Measurements from ENCODE around the gene MEX3D. TPM values are rescaled to one million over a fixed set of nuclear protein-coding genes. Genes with fewer than 3 reads are reported as not detected.

The MEX3D gene
- total RNA-seq, 1 donor from 2014 or later: 25.3 TPM

DNA sequence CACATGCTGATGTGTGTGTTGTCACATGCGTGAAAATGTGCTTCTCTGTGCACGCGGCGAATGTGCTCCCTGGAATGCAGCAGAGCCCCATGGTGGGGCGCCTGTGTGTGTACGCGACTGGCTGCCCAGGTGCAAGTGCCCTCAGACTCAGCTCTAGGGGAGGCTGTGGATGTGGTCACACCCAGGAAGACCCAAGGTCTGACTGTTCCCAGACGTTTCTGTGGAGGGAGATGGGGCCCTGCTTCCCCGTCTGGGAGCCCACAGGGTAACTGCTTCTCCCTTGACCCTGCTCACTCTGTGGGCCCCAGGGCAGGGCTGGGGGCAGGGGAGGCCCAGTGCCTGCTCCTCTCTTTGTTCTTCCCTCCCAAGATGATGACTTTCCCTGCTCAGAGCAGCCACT is 45.0 kb upstream of the MEX3D start:
- TF ChIP-seq, protein P1, sequence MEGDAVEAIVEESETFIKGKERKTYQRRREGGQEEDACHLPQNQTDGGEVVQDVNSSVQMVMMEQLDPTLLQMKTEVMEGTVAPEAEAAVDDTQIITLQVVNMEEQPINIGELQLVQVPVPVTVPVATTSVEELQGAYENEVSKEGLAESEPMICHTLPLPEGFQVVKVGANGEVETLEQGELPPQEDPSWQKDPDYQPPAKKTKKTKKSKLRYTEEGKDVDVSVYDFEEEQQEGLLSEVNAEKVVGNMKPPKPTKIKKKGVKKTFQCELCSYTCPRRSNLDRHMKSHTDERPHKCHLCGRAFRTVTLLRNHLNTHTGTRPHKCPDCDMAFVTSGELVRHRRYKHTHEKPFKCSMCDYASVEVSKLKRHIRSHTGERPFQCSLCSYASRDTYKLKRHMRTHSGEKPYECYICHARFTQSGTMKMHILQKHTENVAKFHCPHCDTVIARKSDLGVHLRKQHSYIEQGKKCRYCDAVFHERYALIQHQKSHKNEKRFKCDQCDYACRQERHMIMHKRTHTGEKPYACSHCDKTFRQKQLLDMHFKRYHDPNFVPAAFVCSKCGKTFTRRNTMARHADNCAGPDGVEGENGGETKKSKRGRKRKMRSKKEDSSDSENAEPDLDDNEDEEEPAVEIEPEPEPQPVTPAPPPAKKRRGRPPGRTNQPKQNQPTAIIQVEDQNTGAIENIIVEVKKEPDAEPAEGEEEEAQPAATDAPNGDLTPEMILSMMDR (IDR thresholded peaks at IDR 0.05): no peak
- Histone ChIP-seq H3K27ac (no peak overlapping the region), H3K27me3 (no peaks in the 10 kb centered on the region), H3K36me3 (peaks cover 29% of the 10 kb centered on the region), H3K4me1 (no peaks in the 10 kb centered on the region), H3K9me3 (no peaks in the 10 kb centered on the region), H3K4me3 (no peak overlapping the region)
- no peak for ATAC-seq
- DNase-seq: no peak
- intact Hi-C loops (cut with DNase I): no loop called here

DNA sequence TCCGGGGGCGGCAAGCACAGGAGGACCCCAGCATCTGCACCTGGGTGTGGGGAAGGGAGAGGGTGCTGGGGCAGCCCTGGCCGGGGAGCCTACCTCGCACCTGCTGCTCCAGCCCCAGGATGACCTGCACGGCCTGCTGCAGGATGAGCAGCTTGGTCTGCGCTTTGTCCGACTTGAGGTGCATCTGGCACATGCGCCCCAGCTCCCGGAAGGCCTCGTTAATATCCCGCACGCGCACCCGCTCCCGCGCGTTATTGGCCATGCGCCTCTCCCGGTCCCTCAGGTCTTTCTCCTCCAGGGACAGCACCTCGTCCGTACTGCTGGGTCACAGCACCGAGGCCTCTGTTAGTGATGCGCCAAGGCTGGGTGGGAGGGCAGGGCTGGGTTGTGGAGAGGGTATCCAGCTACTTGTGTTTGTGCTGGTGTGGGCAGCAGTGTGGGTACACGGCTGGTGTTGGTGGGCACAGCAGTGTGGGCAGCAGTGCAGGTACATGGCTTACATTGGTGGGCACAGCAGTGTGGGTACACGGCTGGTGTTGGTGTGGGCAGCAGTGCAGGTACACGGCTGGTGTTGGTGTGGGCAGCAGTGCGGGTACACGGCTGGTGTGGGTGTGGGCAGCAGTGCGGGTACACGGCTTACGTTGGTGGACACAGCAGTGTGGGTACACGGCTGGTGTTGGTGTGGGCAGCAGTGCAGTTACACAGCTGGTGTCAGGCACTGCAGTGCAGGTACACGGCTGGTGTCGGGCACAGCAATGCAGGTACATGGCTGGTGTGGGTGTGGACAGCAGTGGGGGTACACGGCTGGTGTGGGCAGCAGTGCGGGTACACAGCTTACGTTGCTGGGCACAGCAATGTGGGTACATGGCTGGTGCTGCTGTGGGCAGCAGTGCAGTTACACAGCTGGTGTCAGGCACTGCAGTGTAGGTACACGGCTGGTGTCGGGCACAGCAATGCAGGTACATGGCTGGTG is 44.3 kb upstream of the MEX3D start:
- no peak overlapping the region for H3K27ac ChIP-seq
- ATAC-seq (no peak), DNase-seq (no peak)
- no peak overlapping the region for H3K4me3 ChIP-seq
- H3K4me1 ChIP-seq: no peaks in the 10 kb centered on the region
- H3K36me3 ChIP-seq: peaks cover 24% of the 10 kb centered on the region
- TF ChIP-seq, protein P1 (IDR thresholded peaks at IDR 0.05): no peak
- no peaks in the 10 kb centered on the region for H3K9me3 ChIP-seq
- no peaks in the 10 kb centered on the region for H3K27me3 ChIP-seq
- intact Hi-C loops (cut with DNase I): no loop called here

DNA sequence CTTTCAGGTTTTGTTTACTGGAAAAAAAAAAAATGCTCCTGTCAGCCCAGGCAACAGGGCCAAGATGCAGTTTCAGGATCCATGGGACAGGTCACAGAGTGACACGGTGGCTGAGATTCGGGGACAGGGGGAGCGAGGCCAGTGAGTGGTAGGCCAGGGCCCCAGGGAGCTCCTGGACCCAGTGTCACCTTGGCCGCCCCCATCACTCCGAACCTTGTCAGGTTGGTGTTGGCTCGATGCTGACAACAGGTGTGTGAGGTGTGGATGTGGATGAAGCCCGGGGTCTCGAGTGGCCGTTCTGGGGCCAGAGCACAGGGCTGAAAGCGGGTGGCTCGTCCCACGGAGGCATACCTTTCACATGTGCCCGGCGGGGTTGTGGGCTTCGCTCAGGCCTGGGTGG is 43.2 kb upstream of the MEX3D start:
- H3K9me3 ChIP-seq: no peaks in the 10 kb centered on the region
- no peak overlapping the region for H3K4me3 ChIP-seq
- no peak overlapping the region for H3K27ac ChIP-seq
- intact Hi-C loops (cut with DNase I): no loop called here
- TF ChIP-seq, protein P1 (IDR thresholded peaks at IDR 0.05): no peak
- no peaks in the 10 kb centered on the region for H3K27me3 ChIP-seq
- peaks cover 24% of the 10 kb centered on the region for H3K36me3 ChIP-seq
- ATAC-seq: no peak
- no peak for DNase-seq
- H3K4me1 ChIP-seq: peaks cover 4% of the 10 kb centered on the region

DNA sequence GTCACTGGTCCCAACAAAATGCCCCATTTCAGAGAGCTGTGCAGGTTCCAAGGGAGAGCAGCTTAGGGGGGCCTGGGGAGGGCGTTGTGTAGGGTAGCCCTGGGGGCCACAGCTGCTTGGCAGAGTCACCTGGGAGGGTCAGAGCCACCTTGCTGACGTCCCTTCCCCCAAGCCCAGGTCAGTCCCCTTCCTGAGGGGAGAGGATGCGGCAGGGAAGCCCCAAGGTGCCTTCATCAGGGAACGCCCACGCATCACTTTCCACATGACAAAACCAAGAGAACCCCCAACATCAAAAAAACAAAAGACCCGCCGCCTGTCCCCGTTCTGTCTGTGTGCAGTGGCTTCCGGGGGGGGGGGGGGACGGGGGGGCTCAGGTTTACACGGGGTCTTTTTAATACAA is 42.5 kb upstream of the MEX3D start:
- H3K27ac ChIP-seq: no peak overlapping the region
- ATAC-seq (no peak), DNase-seq (no peak)
- no peaks in the 10 kb centered on the region for H3K27me3 ChIP-seq
- H3K36me3 ChIP-seq: peaks cover 23% of the 10 kb centered on the region
- peaks cover 8% of the 10 kb centered on the region for H3K4me1 ChIP-seq
- TF ChIP-seq, protein P1 (IDR thresholded peaks at IDR 0.05): no peak
- H3K9me3 ChIP-seq: no peaks in the 10 kb centered on the region
- intact Hi-C loops (cut with DNase I): no loop called here
- H3K4me3 ChIP-seq: no peak overlapping the region

DNA sequence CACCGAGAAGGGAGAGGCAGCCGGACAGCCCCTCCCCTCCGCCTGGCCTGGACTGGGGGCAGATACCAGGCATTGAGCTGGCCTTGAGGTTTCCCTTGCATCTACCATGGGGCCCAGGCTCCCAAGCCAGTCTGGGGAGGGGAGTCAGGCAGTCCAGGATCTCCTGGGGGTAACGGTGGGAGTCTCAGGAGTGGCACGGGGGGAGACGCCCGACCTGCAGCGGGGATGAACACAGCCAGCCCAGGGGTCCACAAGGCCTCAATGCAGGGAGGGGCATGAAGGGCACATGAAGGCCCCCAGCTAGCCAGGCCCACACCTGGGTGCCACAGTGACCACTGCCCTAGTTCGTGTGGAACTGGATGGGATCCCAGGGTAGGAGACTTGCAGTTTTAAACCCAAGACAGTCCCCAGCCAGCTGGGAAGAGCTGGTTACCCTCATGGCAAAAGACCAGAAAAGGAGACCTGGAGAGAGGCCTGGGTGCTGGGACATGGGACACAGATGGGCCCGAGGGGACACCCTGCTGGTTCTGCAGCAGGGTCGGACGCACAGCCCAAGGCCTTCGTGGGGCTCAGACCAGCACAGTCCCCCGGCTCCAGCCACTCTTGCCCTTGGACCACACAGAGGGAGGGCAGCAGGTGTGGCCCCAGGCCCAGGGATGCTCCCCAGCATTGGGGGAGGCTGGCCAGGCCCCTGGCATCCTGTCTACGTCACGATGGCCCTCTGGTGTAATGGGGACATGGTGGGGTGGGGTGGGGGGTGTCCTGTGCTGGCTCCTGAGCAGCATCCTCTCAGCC is 41.8 kb upstream of the MEX3D start:
- ATAC-seq: no peak
- H3K27ac ChIP-seq: no peak overlapping the region
- H3K9me3 ChIP-seq: no peaks in the 10 kb centered on the region
- peaks cover 16% of the 10 kb centered on the region for H3K36me3 ChIP-seq
- H3K27me3 ChIP-seq: no peaks in the 10 kb centered on the region
- peaks cover 8% of the 10 kb centered on the region for H3K4me1 ChIP-seq
- no peak overlapping the region for H3K4me3 ChIP-seq
- no peak for DNase-seq
- TF ChIP-seq, protein P1 (IDR thresholded peaks at IDR 0.05): no peak
- intact Hi-C loops (cut with DNase I): no loop called here

All from upper lobe of right lung (tissue), 1 donor.